ENCODE measurements around the gene RBM19. TPM values are rescaled to one million over a fixed set of nuclear protein-coding genes. Genes with fewer than 3 reads are reported as not detected.
"Not testable (repeated sequence)": the region's sequence is repeated elsewhere in the genome, so short reads cannot be mapped to it uniquely, and the experiment has no call there.

Gene RBM19
- total and polyA plus RNA-seq, 12 donors: 13.3 to 26.6 (median 16.2) TPM

GRCh38 chr12:113905829-113906228 is 60.3 kb downstream of the RBM19 start:
- H3K4me3 ChIP-seq: no peak overlapping the region
- H3K4me1 ChIP-seq: peaks cover 0 to 5% (median 0%) of the 10 kb centered on the region in 9 donors
- peaks cover 0 to 4% (median 0%) of the 10 kb centered on the region in 11 donors for H3K9me3 ChIP-seq
- no peak for TF ChIP-seq CTCF (IDR thresholded peaks at IDR 0.05)
- no peak overlapping the region for H3K27ac ChIP-seq
- H3K27me3 ChIP-seq: no peaks in the 10 kb centered on the region
- ATAC-seq (no peak), DNase-seq (no peak)
- WGBS, 2 donors: 71 to 85% methylated on average over 4 of the region's 4 CpGs
- intact Hi-C loops (cut with DNase I): loop anchor here in 1 of 10 donors (10.0 kb wide), 1 partner anchor 591 kb away; no protein-coding TSS in a partner anchor
- peaks cover 0 to 90% (median 0%) of the 10 kb centered on the region in 9 donors for H3K36me3 ChIP-seq

GRCh38 chr12:113903381-113903863 is 62.7 kb downstream of the RBM19 start:
- DNase-seq (no peak), ATAC-seq (no peak)
- H3K4me1 ChIP-seq: peaks cover 0 to 12% (median 4%) of the 10 kb centered on the region in 9 donors
- TF ChIP-seq CTCF (IDR thresholded peaks at IDR 0.05): no peak
- no peak overlapping the region for H3K4me3 ChIP-seq
- no peaks in the 10 kb centered on the region for H3K27me3 ChIP-seq
- H3K36me3 ChIP-seq: peaks cover 0 to 76% (median 0%) of the 10 kb centered on the region in 9 donors
- H3K27ac ChIP-seq: no peak overlapping the region
- 76 to 77% methylated on average over 4 of the region's 4 CpGs for WGBS, 2 donors
- H3K9me3 ChIP-seq: peaks cover 0 to 4% (median 0%) of the 10 kb centered on the region in 11 donors
- intact Hi-C loops (cut with DNase I): loop anchor here in 1 of 10 donors (10.0 kb wide), 1 partner anchor 589 kb away; no protein-coding TSS in a partner anchor

GRCh38 chr12:113901319-113901718 is 64.8 kb downstream of the RBM19 start:
- Histone ChIP-seq H3K4me1 (peaks cover 0 to 12% (median 4%) of the 10 kb centered on the region in 9 donors), H3K36me3 (peaks cover 0 to 65% (median 0%) of the 10 kb centered on the region in 9 donors)
- not testable (repeated sequence) for H3K4me3 ChIP-seq, ATAC-seq, H3K27me3 ChIP-seq, H3K27ac ChIP-seq, H3K9me3 ChIP-seq, DNase-seq
- WGBS, 2 donors: 85 to 96% methylated on average over 6 of the region's 6 CpGs
- intact Hi-C loops (cut with DNase I): loop anchor here in 1 of 10 donors (10.0 kb wide), 1 partner anchor 587 kb away; no protein-coding TSS in a partner anchor

GRCh38 chr12:113900716-113901115 is 65.4 kb downstream of the RBM19 start:
- intact Hi-C loops (cut with DNase I): loop anchor here in 1 of 10 donors (10.0 kb wide), 1 partner anchor 586 kb away; no protein-coding TSS in a partner anchor
- Histone ChIP-seq H3K4me1 (peaks cover 0 to 12% (median 4%) of the 10 kb centered on the region in 9 donors), H3K36me3 (peaks cover 0 to 64% (median 0%) of the 10 kb centered on the region in 9 donors), H3K4me3 (no peak overlapping the region), H3K27me3 (no peaks in the 10 kb centered on the region), H3K27ac (no peak overlapping the region), H3K9me3 (peaks cover 0 to under 1% (median 0%) of the 10 kb centered on the region in 11 donors)
- no peak for ATAC-seq
- no peak for DNase-seq
- no peak for TF ChIP-seq CTCF (IDR thresholded peaks at IDR 0.05)
- WGBS, 2 donors: 85 to 96% methylated on average over 2 of the region's 2 CpGs

Measured in heart right ventricle (tissue), 16 donors.